IPS-18a (cell line): ENCODE data around the gene FITM2.
"Not testable (repeated sequence)": the region's sequence is repeated elsewhere in the genome, so short reads cannot be mapped to it uniquely, and the experiment has no call there.

Experiments
- H3K27ac ChIP-seq: one replicate; pipeline ENCODE4 v1.5.1; 2013; ENCODE audit warnings: low read length
- H3K27me3 ChIP-seq: one replicate; pipeline ENCODE4 v1.6.1; 2013; ENCODE audit warnings: mild to moderate bottlenecking, low read length; ENCODE audit not compliant: control insufficient read depth, insufficient read depth
- H3K36me3 ChIP-seq: one replicate; pipeline ENCODE4 v1.6.1; 2013; ENCODE audit warnings: low read depth, low read length; ENCODE audit not compliant: control insufficient read depth
- H3K4me1 ChIP-seq: one replicate; pipeline ENCODE4 v1.6.1; 2013; ENCODE audit warnings: low read depth, low read length; ENCODE audit not compliant: control insufficient read depth
- H3K4me3 ChIP-seq: one replicate; pipeline ENCODE4 v1.5.1; 2013; ENCODE audit warnings: low read length
- H3K9ac ChIP-seq: one replicate; pipeline ENCODE4 v1.6.1; 2013; ENCODE audit warnings: mild to moderate bottlenecking, low read length, moderate library complexity
- H3K9me3 ChIP-seq: one replicate; pipeline ENCODE4 v1.6.1; 2013; ENCODE audit warnings: low read depth, low read length; ENCODE audit not compliant: control insufficient read depth

Gene FITM2

DNA sequence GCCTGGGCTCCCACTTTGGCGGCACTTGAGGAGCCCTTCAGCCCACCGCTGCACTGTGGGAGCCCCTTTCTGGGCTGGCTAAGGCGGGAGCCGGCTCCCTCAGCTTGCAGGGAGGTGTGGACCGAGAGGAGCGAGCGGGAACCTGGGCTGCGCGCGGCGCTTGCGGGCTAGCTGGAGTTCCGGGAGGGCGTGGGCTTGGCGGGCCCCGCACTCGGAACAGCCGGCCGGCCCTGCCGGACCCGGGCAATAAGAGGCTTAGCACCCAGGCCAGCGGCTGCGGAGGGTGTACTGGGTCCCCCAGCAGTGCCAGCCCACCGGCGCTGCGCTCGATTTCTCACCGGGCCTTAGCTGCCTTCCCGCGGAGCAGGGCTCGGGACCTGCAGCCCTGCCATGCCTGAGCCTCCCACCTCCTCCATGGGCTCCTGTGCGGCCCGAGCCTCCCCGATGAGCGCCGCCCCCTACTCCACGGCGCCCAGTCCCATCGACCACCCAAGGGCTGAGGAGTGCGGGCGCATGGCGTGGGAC, 11.9 kb downstream of the FITM2 start:
- not testable (repeated sequence) for H3K27me3 ChIP-seq, H3K27ac ChIP-seq, H3K4me1 ChIP-seq, H3K4me3 ChIP-seq, H3K36me3 ChIP-seq, H3K9me3 ChIP-seq, H3K9ac ChIP-seq

GRCh38 chr20:44297721-44298120, 13.3 kb downstream of the FITM2 start:
- H3K27me3 ChIP-seq, result no peaks in the 10 kb centered on the region
- H3K4me3 ChIP-seq, result no peak overlapping the region
- no peaks in the 10 kb centered on the region for H3K4me1 ChIP-seq
- no peak overlapping the region for H3K27ac ChIP-seq
- no peak overlapping the region for H3K9ac ChIP-seq
- no peaks in the 10 kb centered on the region for H3K9me3 ChIP-seq
- H3K36me3 ChIP-seq, result no peaks in the 10 kb centered on the region

DNA sequence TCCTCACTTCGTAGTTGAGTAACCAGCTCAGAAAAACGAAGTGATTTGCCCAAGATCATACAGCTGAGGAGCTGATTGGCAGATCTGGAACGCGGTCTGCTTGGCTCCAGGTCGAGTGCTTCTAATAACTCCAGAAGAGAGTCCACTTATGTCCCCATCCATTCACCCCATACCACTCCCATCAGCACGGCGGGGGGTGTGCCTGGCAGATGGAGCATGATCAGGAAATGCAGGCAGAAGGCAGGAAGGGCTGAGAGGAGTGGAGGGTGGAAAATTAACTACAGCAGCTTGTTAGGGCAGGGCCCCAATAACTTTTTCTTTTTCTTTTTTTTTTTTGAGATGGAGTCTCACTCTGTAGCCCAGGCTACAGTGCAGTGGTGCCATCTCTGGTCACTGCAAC, 15.0 kb downstream of the FITM2 start:
- Histone ChIP-seq H3K4me3 (no peak overlapping the region), H3K36me3 (no peaks in the 10 kb centered on the region), H3K9ac (no peak overlapping the region), H3K4me1 (no peaks in the 10 kb centered on the region), H3K9me3 (no peaks in the 10 kb centered on the region), H3K27me3 (no peaks in the 10 kb centered on the region), H3K27ac (no peak overlapping the region)

- no peaks in the 10 kb centered on the region for H3K27me3 ChIP-seq
- no peak overlapping the region for H3K4me3 ChIP-seq
Measured at GRCh38 chr20:44291754-44292153, 19.2 kb downstream of the FITM2 start.

GRCh38 chr20:44288252-44288651, 22.8 kb downstream of the FITM2 start:
- Histone ChIP-seq H3K36me3 (no peaks in the 10 kb centered on the region), H3K9me3 (no peaks in the 10 kb centered on the region), H3K27me3 (no peaks in the 10 kb centered on the region), H3K4me1 (no peaks in the 10 kb centered on the region), H3K27ac (no peak overlapping the region), H3K4me3 (no peak overlapping the region), H3K9ac (no peak overlapping the region)

More at GRCh38 chr20:44291754-44292153, 19.2 kb downstream of the FITM2 start:
- Histone ChIP-seq H3K9me3 (no peaks in the 10 kb centered on the region), H3K36me3 (no peaks in the 10 kb centered on the region), H3K27ac (no peak overlapping the region), H3K4me1 (no peaks in the 10 kb centered on the region), H3K9ac (no peak overlapping the region)

DNA sequence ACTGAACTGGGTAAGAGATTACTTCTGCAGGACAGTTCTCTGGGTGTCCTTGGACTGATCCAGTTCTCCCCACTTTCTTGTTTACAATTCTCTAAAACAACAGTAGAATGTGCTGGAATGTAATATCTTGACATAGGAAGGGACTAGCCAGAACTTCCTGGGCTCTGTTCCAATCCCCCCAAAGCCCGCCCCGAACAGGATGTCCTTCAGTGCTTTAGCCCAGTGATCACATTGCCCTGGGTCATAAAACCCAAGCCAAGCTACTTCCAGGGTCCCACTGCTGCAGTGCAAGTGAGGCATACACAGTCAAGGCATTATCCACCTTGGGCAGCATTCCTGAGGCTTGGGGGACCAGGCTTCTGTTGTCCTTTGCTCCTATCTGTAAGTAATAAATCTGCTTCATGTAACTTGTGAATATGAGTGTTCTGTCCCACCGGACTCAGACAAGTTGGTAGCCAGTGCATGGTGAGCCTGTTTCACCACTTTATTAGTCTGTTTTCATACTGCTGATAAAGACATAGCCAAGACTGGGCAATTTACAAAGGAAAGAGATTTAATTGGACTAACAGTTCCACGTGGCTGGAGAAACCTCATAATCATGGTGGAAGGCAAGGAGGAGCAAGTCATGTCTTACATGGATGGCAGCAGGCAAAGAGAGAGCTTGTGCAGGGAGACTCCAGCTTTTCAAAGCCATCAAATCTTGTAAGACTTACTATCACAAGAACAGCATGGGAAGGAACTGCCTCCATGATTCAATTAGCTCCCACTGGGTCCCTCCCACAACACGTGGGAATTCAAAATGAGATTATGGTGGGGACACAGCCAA, 23.5 kb downstream of the FITM2 start:
- Histone ChIP-seq H3K27ac (no peak overlapping the region), H3K4me1 (no peaks in the 10 kb centered on the region), H3K9ac (no peak overlapping the region), H3K4me3 (no peak overlapping the region), H3K36me3 (no peaks in the 10 kb centered on the region), H3K27me3 (no peaks in the 10 kb centered on the region), H3K9me3 (no peaks in the 10 kb centered on the region)

GRCh38 chr20:44284032-44284431, 27.0 kb downstream of the FITM2 start:
- Histone ChIP-seq H3K4me1 (no peaks in the 10 kb centered on the region), H3K27ac (no peak overlapping the region), H3K9ac (no peak overlapping the region), H3K4me3 (no peak overlapping the region), H3K36me3 (no peaks in the 10 kb centered on the region), H3K27me3 (no peaks in the 10 kb centered on the region), H3K9me3 (no peaks in the 10 kb centered on the region)

DNA sequence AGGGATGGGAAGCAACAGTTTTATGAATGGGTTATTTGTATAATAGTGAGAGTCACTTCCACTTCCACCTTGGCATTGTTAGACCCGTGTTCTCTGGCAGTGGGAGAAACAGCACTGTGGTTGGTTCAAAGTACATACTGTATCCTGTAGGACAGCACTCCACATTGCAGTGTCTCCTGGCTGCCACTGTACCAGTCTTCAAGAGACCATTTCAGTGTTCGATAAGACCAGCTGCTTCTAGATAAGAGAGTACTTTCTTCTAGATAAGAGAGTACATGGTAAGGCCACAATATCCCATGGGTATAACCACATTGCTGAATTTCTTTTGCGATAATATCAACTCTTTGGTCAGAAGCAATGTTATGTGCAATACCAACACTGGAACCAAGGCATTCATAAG, 28.8 kb downstream of the FITM2 start:
- H3K4me1 ChIP-seq, result no peaks in the 10 kb centered on the region
- no peak overlapping the region for H3K27ac ChIP-seq
- no peak overlapping the region for H3K4me3 ChIP-seq
- H3K9me3 ChIP-seq, result no peaks in the 10 kb centered on the region
- H3K9ac ChIP-seq, result no peak overlapping the region
- H3K27me3 ChIP-seq, result no peaks in the 10 kb centered on the region
- H3K36me3 ChIP-seq, result no peaks in the 10 kb centered on the region

DNA sequence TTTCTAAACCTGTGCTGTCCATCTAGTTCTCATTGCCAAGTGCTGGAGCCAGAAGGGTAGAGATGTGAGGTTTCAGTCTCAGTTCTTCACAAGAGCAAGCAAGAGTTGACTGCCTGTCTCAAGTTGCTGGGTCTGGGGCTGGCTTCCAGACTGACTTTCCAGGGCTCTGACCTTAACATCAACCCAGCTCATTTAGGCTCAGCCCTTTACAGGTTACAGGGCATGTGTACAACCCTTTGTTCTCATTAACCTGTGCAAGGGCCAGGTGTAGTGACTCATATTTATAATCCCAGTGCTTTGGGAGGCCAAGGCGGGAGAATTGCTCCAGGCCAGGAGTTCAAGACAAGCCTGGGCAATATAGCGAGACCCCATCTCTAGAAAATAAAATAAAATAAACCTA, 30.6 kb downstream of the FITM2 start:
- no peaks in the 10 kb centered on the region for H3K36me3 ChIP-seq
- H3K27ac ChIP-seq, result no peak overlapping the region
- no peak overlapping the region for H3K9ac ChIP-seq
- H3K4me3 ChIP-seq, result no peak overlapping the region
- no peaks in the 10 kb centered on the region for H3K9me3 ChIP-seq
- H3K27me3 ChIP-seq, result no peaks in the 10 kb centered on the region
- no peaks in the 10 kb centered on the region for H3K4me1 ChIP-seq

- no peaks in the 10 kb centered on the region for H3K9me3 ChIP-seq
- H3K9ac ChIP-seq, result no peak overlapping the region
- H3K27ac ChIP-seq, result no peak overlapping the region
- H3K4me3 ChIP-seq, result no peak overlapping the region
- no peaks in the 10 kb centered on the region for H3K4me1 ChIP-seq
- no peaks in the 10 kb centered on the region for H3K36me3 ChIP-seq
- H3K27me3 ChIP-seq, result no peaks in the 10 kb centered on the region
Measured at GRCh38 chr20:44279228-44279627, 31.8 kb downstream of the FITM2 start.

- Histone ChIP-seq H3K27ac (no peak overlapping the region), H3K9ac (no peak overlapping the region), H3K9me3 (no peaks in the 10 kb centered on the region), H3K27me3 (no peaks in the 10 kb centered on the region), H3K36me3 (no peaks in the 10 kb centered on the region), H3K4me3 (no peak overlapping the region), H3K4me1 (no peaks in the 10 kb centered on the region)
Measured at GRCh38 chr20:44274303-44275017, 36.5 kb downstream of the FITM2 start.
